HEK293 (cell line): ENCODE results near the gene GRM5.

ENCODE experiments used
- CTCF ChIA-PET: fragments of 350-600 bp; formaldehyde crosslinking; extraction: SDS; loops from one replicate; lab custom pipeline; 2021; ENCODE audit warnings: antibody characterized with exemption; lab: Yijun Ruan, JAX
- POLR2A ChIA-PET: fragments of 300-600 bp; formaldehyde crosslinking; extraction: SDS; loops from one replicate; lab custom pipeline; 2020; ENCODE audit warnings: antibody characterized with exemption, inconsistent platforms; lab: Yijun Ruan, JAX
- H3K27ac ChIP-seq: fragments of 200-500 bp; sonication (Bioruptor generic); 2 replicates; pipeline ENCODE4 v1.5.1; 2014; ENCODE audit warnings: low read depth, low read length, control low read depth, inconsistent platforms; ENCODE audit errors: extremely low read depth
- H3K36me3 ChIP-seq, 2 experiments: fragments of 200-500 bp in 1 of 2; sonication (Bioruptor generic) in 1 of 2; 1 replicate in 1 of 2; 2 replicates in 1 of 2; pipeline ENCODE4 v1.5.1; 2014 to 2017; ENCODE audit warnings: inconsistent platforms in 2 of 2, low read length in 2 of 2; ENCODE audit not compliant: control insufficient read depth in 2 of 2, insufficient read depth in 1 of 2
- H3K4me1 ChIP-seq: fragments of 200-500 bp; sonication (Bioruptor generic); 2 replicates; pipeline ENCODE4 v1.5.1; 2014; ENCODE audit warnings: mild to moderate bottlenecking, low read length, inconsistent platforms; ENCODE audit not compliant: control insufficient read depth, insufficient read depth
- H3K4me3 ChIP-seq: 2 replicates; pipeline ENCODE4 v1.5.1; 2011; ENCODE audit warnings: low read depth, mild to moderate bottlenecking, control low read depth, low read length, moderate library complexity
- H3K9me3 ChIP-seq: fragments of 200-500 bp; sonication (Bioruptor generic); 2 replicates; pipeline ENCODE4 v1.5.1; 2014; ENCODE audit warnings: low read depth, low read length, inconsistent platforms; ENCODE audit not compliant: control insufficient read depth, insufficient read depth
- GLI2 ChIP-seq: fragments of 450-650 bp; formaldehyde crosslinking; IDR thresholded peaks from 2 replicates; pipeline ENCODE4; 2017; ENCODE audit warnings: missing biosample characterization, missing genetic modification characterization, low read depth, borderline replicate concordance
- HOXA7 ChIP-seq: sonication (generic); formaldehyde crosslinking; IDR thresholded peaks from 2 replicates; pipeline ENCODE4 v1.8.1; 2022; ENCODE audit warnings: missing genetic modification reagents, borderline replicate concordance
- KLF10 ChIP-seq: fragments of 450-650 bp; IDR thresholded peaks from 2 replicates; pipeline ENCODE4 v1.5.1; 2018; ENCODE audit warnings: missing biosample characterization, mild to moderate bottlenecking, missing genetic modification characterization
- KLF9 ChIP-seq: fragments of 450-650 bp; formaldehyde crosslinking; IDR thresholded peaks from 2 replicates; pipeline ENCODE4 v1.5.1; 2016; ENCODE audit warnings: missing biosample characterization, missing genetic modification characterization, low read depth
- MZF1 ChIP-seq: fragments of 450-650 bp; formaldehyde crosslinking; IDR thresholded peaks from 2 replicates; pipeline ENCODE4 v1.5.1; 2017; ENCODE audit warnings: missing biosample characterization, missing genetic modification characterization, borderline replicate concordance
- REPIN1 ChIP-seq: fragments of 450-650 bp; formaldehyde crosslinking; IDR thresholded peaks from 2 replicates; pipeline ENCODE4 v1.5.1; 2017; ENCODE audit warnings: missing biosample characterization, missing genetic modification characterization, low read depth
- SCRT1 ChIP-seq: fragments of 450-650 bp; formaldehyde crosslinking; IDR thresholded peaks from 2 replicates; pipeline ENCODE4 v1.5.1; 2016; ENCODE audit warnings: missing biosample characterization, missing genetic modification characterization, borderline replicate concordance
- WT1 ChIP-seq: fragments of 450-650 bp; formaldehyde crosslinking; IDR thresholded peaks from 2 replicates; pipeline ENCODE4 v1.5.1; 2016; ENCODE audit warnings: missing biosample characterization, missing genetic modification characterization
- ZBTB21 ChIP-seq: fragments of 450-650 bp; formaldehyde crosslinking; IDR thresholded peaks from 2 replicates; pipeline ENCODE4 v1.5.1; 2017; ENCODE audit warnings: missing biosample characterization, missing genetic modification characterization
- ZFP41 ChIP-seq: fragments of 450-650 bp; formaldehyde crosslinking; IDR thresholded peaks from 2 replicates; pipeline ENCODE4 v1.5.1; 2016; ENCODE audit warnings: missing biosample characterization, missing genetic modification characterization, borderline replicate concordance
- ZFP69B ChIP-seq: fragments of 450-650 bp; formaldehyde crosslinking; IDR thresholded peaks from 2 replicates; pipeline ENCODE4 v1.5.1; 2016; ENCODE audit warnings: missing biosample characterization, missing genetic modification characterization
- ZNF10 ChIP-seq: fragments of 450-650 bp; formaldehyde crosslinking; IDR thresholded peaks from 2 replicates; pipeline ENCODE4 v1.5.1; 2017; ENCODE audit warnings: missing biosample characterization, missing genetic modification characterization
- ZNF138 ChIP-seq: fragments of 450-650 bp; formaldehyde crosslinking; IDR thresholded peaks from 2 replicates; pipeline ENCODE4 v1.5.1; 2016; ENCODE audit warnings: missing biosample characterization, missing genetic modification characterization, borderline replicate concordance
- ZNF157 ChIP-seq: fragments of 450-650 bp; formaldehyde crosslinking; IDR thresholded peaks from 2 replicates; pipeline ENCODE4 v1.5.1; 2016; ENCODE audit warnings: missing biosample characterization, missing genetic modification characterization
- ZNF311 ChIP-seq: fragments of 450-650 bp; formaldehyde crosslinking; IDR thresholded peaks from 2 replicates; pipeline ENCODE4 v1.5.1; 2017; ENCODE audit warnings: missing biosample characterization, missing genetic modification characterization, borderline replicate concordance
- ZNF423 ChIP-seq: fragments of 450-650 bp; formaldehyde crosslinking; IDR thresholded peaks from 2 replicates; pipeline ENCODE4 v1.5.1; 2016; ENCODE audit warnings: missing biosample characterization, missing genetic modification characterization
- ZNF48 ChIP-seq: fragments of 450-650 bp; formaldehyde crosslinking; IDR thresholded peaks from 2 replicates; pipeline ENCODE4 v1.5.1; 2016; ENCODE audit warnings: missing biosample characterization, missing genetic modification characterization
- ZNF501 ChIP-seq: fragments of 450-650 bp; formaldehyde crosslinking; IDR thresholded peaks from 2 replicates; pipeline ENCODE4 v1.5.1; 2016; ENCODE audit warnings: missing biosample characterization, missing genetic modification characterization
- ZNF623 ChIP-seq: fragments of 450-650 bp; formaldehyde crosslinking; IDR thresholded peaks from 2 replicates; pipeline ENCODE4 v1.5.1; 2016; ENCODE audit warnings: missing biosample characterization, missing genetic modification characterization
- ZNF776 ChIP-seq: fragments of 450-650 bp; formaldehyde crosslinking; IDR thresholded peaks from 2 replicates; pipeline ENCODE4 v1.5.0; 2017; ENCODE audit warnings: missing biosample characterization, missing genetic modification characterization, borderline replicate concordance
- ZNF785 ChIP-seq: fragments of 450-650 bp; formaldehyde crosslinking; IDR thresholded peaks from 2 replicates; pipeline ENCODE4 v1.5.1; 2016; ENCODE audit warnings: missing biosample characterization, missing genetic modification characterization
- TF ChIP-seq, protein P1 (sequence below): fragments of 450-650 bp; formaldehyde crosslinking; IDR thresholded peaks from 2 replicates; pipeline ENCODE4 v1.5.1; 2016; ENCODE audit warnings: missing biosample characterization, missing genetic modification characterization, borderline replicate concordance
- TF ChIP-seq, protein P2 (sequence below): fragments of 450-650 bp; formaldehyde crosslinking; IDR thresholded peaks from 2 replicates; pipeline ENCODE4 v1.5.1; 2016; ENCODE audit warnings: missing biosample characterization, missing genetic modification characterization, low read depth
- TF ChIP-seq, protein P3 (sequence below): fragments of 450-650 bp; formaldehyde crosslinking; IDR thresholded peaks from 2 replicates; pipeline ENCODE4 v1.5.1; 2017; ENCODE audit warnings: missing biosample characterization, missing genetic modification characterization
- TF ChIP-seq, protein P4 (sequence below): fragments of 450-650 bp; formaldehyde crosslinking; IDR thresholded peaks from 2 replicates; pipeline ENCODE4 v1.5.1; 2016; ENCODE audit warnings: missing biosample characterization, missing genetic modification characterization

Gene GRM5

DNA sequence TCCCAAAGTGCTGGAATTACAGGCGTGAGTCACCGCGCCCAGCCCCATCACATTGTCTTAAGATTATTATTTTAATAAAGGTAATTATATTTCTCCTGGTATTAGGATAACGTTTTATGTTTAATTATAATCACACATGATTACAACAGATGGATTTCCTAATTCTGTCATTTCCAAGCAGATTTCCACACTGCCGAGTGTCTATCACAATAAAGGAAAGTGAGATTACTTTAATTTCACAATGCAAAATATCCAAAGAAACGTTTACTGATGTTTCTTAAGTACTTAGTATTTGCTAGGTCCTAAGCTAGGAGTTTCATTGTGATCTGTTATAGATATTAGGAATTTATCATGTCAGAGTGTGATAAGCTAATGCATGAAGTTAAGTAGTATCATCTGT, 524.8 kb downstream of the GRM5 start:
- Histone ChIP-seq H3K9me3 (no peaks in the 10 kb centered on the region), H3K4me1 (no peaks in the 10 kb centered on the region), H3K36me3 (no peaks in the 10 kb centered on the region), H3K27ac (no peak overlapping the region), H3K4me3 (no peak overlapping the region)
- CTCF ChIA-PET, result interaction anchor here (0.6 to 4.8 kb wide), 4 partner anchors 10 to 663 kb away, joined by 3 to 66 read pairs (median 6); no protein-coding TSS in a partner anchor
- no peak for TF ChIP-seq ZNF48
- no peak for TF ChIP-seq MZF1 (tag by site-specific recombination)
- TF ChIP-seq ZNF138, result no peak
- no peak for TF ChIP-seq ZFP41
- no peak for TF ChIP-seq ZNF501
- no peak for TF ChIP-seq WT1
- no peak for TF ChIP-seq ZNF785 (tag by site-specific recombination)
- no peak for TF ChIP-seq ZNF623 (tag by site-specific recombination)
- POLR2A ChIA-PET, result no interaction called here

DNA sequence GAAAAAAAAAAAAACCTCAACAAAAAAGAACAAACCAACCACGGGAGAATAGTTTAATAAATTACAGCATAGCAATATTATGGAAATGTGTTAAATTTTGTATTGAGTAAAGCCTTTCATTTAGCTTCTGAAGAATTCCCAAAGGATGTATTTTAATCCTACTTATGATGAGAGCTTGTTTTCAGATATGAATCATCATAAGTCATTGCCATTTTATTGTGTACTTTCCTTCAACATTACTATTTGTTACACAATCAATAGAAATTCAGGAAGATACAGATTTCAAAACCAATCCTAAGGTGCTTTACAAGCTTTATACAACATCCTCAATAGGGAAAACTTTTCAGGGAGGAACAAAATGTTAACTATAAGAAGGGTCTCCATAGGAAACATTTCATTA, 527.7 kb downstream of the GRM5 start:
- no peak overlapping the region for H3K27ac ChIP-seq
- POLR2A ChIA-PET, result no interaction called here
- H3K36me3 ChIP-seq, result no peaks in the 10 kb centered on the region
- TF ChIP-seq ZNF311 (no peak), GLI2 (tag by site-specific recombination) (no peak), KLF9 (tag by site-specific recombination) (no peak), HOXA7 (CRISPR knock-in tag) (no peak), REPIN1 (tag by site-specific recombination) (no peak), ZFP69B (tag by site-specific recombination) (no peak), ZBTB21 (tag by site-specific recombination) (no peak), ZNF10 (no peak), ZNF157 (tag by site-specific recombination) (no peak), ZNF423 (no peak), ZNF776 (no peak), SCRT1 (tag by site-specific recombination) (no peak), KLF10 (tag by site-specific recombination) (no peak)
- TF ChIP-seq, protein P1, sequence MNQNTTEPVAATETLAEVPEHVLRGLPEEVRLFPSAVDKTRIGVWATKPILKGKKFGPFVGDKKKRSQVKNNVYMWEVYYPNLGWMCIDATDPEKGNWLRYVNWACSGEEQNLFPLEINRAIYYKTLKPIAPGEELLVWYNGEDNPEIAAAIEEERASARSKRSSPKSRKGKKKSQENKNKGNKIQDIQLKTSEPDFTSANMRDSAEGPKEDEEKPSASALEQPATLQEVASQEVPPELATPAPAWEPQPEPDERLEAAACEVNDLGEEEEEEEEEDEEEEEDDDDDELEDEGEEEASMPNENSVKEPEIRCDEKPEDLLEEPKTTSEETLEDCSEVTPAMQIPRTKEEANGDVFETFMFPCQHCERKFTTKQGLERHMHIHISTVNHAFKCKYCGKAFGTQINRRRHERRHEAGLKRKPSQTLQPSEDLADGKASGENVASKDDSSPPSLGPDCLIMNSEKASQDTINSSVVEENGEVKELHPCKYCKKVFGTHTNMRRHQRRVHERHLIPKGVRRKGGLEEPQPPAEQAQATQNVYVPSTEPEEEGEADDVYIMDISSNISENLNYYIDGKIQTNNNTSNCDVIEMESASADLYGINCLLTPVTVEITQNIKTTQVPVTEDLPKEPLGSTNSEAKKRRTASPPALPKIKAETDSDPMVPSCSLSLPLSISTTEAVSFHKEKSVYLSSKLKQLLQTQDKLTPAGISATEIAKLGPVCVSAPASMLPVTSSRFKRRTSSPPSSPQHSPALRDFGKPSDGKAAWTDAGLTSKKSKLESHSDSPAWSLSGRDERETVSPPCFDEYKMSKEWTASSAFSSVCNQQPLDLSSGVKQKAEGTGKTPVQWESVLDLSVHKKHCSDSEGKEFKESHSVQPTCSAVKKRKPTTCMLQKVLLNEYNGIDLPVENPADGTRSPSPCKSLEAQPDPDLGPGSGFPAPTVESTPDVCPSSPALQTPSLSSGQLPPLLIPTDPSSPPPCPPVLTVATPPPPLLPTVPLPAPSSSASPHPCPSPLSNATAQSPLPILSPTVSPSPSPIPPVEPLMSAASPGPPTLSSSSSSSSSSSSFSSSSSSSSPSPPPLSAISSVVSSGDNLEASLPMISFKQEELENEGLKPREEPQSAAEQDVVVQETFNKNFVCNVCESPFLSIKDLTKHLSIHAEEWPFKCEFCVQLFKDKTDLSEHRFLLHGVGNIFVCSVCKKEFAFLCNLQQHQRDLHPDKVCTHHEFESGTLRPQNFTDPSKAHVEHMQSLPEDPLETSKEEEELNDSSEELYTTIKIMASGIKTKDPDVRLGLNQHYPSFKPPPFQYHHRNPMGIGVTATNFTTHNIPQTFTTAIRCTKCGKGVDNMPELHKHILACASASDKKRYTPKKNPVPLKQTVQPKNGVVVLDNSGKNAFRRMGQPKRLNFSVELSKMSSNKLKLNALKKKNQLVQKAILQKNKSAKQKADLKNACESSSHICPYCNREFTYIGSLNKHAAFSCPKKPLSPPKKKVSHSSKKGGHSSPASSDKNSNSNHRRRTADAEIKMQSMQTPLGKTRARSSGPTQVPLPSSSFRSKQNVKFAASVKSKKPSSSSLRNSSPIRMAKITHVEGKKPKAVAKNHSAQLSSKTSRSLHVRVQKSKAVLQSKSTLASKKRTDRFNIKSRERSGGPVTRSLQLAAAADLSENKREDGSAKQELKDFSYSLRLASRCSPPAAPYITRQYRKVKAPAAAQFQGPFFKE (tag by site-specific recombination), result no peak
- TF ChIP-seq, protein P2, sequence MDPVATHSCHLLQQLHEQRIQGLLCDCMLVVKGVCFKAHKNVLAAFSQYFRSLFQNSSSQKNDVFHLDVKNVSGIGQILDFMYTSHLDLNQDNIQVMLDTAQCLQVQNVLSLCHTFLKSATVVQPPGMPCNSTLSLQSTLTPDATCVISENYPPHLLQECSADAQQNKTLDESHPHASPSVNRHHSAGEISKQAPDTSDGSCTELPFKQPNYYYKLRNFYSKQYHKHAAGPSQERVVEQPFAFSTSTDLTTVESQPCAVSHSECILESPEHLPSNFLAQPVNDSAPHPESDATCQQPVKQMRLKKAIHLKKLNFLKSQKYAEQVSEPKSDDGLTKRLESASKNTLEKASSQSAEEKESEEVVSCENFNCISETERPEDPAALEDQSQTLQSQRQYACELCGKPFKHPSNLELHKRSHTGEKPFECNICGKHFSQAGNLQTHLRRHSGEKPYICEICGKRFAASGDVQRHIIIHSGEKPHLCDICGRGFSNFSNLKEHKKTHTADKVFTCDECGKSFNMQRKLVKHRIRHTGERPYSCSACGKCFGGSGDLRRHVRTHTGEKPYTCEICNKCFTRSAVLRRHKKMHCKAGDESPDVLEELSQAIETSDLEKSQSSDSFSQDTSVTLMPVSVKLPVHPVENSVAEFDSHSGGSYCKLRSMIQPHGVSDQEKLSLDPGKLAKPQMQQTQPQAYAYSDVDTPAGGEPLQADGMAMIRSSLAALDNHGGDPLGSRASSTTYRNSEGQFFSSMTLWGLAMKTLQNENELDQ, result no peak
- TF ChIP-seq, protein P3, sequence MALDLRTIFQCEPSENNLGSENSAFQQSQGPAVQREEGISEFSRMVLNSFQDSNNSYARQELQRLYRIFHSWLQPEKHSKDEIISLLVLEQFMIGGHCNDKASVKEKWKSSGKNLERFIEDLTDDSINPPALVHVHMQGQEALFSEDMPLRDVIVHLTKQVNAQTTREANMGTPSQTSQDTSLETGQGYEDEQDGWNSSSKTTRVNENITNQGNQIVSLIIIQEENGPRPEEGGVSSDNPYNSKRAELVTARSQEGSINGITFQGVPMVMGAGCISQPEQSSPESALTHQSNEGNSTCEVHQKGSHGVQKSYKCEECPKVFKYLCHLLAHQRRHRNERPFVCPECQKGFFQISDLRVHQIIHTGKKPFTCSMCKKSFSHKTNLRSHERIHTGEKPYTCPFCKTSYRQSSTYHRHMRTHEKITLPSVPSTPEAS (tag by site-specific recombination), result no peak
- TF ChIP-seq, protein P4, sequence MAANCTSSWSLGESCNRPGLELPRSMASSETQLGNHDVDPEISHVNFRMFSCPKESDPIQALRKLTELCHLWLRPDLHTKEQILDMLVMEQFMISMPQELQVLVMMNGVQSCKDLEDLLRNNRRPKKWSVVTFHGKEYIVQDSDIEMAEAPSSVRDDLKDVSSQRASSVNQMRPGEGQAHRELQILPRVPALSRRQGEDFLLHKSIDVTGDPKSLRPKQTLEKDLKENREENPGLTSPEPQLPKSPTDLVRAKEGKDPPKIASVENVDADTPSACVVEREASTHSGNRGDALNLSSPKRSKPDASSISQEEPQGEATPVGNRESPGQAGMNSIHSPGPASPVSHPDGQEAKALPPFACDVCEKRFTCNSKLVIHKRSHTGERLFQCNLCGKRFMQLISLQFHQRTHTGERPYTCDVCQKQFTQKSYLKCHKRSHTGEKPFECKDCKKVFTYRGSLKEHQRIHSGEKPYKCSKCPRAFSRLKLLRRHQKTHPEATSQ (tag by site-specific recombination), result no peak
- H3K9me3 ChIP-seq, result no peaks in the 10 kb centered on the region
- CTCF ChIA-PET, result interaction anchor here (0.6 to 1.7 kb wide), 6 partner anchors 14 to 522 kb away, joined by 3 to 7 read pairs (median 4); no protein-coding TSS in a partner anchor
- H3K4me3 ChIP-seq, result no peak overlapping the region
- no peaks in the 10 kb centered on the region for H3K4me1 ChIP-seq
